GM19467 (cell line): ENCODE data around the gene TSPAN3.

Experiments
- ATAC-seq: cut with Tn5 transposase; IDR thresholded peaks from one replicate; pipeline ENCODE4 v1.9.1; 2021; ENCODE audit warnings: mild to moderate bottlenecking, moderate library complexity; ENCODE audit not compliant: unreplicated experiment

Gene TSPAN3

GRCh38 chr15:77070495-77071304 is at the start of gene TSPAN3:
TSPAN3 (minus strand) TSS chr15:77071109; CDS start chr15:77070954, 155 bp downstream.
- ATAC-seq, result peak; percentile 85

- ATAC-seq, result no peak
Measured at GRCh38 chr15:77120576-77120975, 49.7 kb upstream of the TSPAN3 start.

DNA sequence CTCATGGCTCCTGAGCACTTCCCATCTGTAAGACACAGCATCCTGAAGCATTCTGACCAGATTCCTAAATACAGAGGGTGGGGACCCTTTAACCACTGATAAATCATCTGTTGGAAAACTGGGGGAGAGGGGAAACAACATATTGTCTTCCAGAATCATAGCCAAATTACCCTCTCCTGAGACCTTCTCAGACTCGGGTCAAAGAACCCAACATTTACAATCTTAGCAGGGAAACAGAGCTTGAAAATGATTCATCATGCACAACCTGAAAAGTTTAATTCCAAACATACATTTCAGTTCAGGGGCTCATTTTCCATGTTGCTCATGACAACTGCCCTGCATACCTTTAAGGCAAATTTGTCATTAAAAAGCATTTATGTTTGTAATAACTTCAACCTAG is 48.5 kb upstream of the TSPAN3 start:
- no peak for ATAC-seq

DNA sequence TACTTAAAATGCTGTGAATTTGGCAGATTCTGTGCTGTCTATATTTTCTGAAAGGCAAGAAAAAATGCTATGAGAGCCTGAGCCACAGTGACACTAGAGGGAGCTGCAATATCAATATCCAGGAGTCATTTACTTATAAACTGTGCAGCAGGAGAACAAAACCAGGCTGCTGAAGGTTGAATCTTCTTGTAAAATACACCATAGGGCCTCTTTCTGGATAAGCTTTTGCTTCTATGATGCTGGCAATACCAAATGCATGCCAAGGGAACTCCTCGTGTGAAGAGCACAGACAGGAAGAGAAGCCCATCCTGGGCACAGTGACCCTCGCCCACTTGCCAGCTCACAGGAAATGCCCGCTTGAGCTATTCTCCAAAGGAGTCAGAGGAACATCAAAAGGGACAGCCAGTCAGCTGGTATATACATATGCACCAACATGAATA is 48.0 kb upstream of the TSPAN3 start:
- ATAC-seq, result no peak

- no peak for ATAC-seq
Measured at GRCh38 chr15:77115179-77115578, 44.3 kb upstream of the TSPAN3 start.

DNA sequence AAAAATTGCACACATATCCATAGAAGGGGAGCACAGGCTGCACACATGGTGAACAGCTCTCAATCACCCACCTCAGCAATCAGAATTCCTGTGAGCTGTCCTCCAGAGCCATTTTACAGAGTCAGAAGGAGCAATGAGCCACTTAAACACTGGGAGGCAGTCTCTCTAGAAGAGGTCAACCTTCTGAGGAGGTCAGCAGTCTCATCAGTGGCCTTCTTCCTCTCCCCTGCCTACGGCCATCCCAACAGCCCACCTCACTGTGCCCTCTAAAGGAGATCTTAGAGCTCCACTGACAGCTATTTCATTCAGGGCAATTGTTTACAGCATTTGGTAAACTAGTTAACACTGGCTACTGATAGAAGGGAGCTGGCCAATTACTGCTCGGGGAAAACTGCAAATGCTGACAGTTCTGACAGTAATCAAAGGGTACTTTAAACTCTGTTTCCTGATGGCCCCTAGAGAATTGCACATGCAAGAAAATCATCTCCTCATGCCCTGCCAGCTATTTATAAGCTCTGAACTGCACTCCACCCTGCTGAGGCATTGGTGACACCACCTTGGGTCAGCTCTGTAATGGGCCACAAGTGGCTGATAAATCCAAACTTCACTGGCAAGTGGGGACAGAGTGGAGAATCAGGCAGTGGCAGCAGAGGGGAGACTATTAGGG is 42.1 kb upstream of the TSPAN3 start:
- ATAC-seq, result no peak

DNA sequence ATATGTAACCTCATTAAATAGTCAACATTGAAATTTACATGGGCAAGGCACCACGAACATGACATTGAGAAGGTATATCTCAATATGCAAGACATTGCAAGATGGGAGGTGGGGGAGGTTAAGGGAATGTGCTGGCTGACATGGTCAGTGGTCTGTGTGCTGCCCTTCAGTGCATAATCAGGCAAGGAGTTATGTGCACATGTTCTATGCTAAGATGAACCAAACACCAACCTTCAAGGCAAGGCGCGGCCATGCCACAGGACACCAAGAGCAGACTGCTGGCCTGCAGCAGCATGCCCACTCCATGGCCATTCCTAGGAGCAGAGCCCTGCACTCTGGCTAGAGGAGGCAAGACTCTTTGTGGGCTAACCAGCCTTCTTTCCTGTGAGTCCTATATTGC is 40.9 kb upstream of the TSPAN3 start:
- ATAC-seq, result no peak

DNA sequence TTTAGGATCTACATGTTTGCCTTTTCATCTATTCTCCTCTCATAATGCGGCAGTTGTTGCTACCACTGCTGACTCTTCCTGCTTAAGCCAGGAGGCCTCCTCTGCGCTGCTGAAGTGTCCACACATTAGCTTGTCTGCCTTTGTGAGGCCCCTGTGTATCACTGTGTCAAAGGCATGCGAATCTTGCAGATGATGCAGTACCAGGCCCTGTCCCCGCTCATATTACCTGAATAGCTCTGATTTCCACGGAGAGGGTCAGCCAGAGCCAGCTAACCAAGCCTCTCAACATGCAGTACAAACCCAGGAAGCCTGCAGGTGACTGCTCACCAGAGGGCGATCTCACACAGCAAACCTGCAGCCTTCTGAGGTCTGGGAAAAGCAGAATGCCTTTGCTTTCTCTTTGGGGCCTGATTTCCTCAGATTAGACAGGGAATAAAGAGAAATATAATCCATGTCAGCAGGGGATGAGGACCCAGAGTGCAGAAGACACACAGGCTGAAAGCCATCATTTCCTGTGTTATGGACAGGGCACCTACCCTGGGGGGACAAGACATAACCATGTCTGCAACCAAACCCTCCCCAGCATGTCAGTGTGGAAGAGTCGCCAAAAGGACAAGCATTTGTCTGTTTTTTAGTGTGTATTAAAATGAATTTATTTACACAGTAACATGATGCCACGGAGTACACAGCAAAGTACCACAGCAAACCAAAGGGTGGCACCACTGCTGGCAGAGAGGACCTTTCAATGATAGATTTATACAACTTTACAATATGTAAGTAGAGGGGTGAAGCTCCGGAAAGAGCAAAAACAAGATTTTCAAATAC is 36.8 kb upstream of the TSPAN3 start:
- no peak for ATAC-seq

- ATAC-seq, result no peak
Measured at GRCh38 chr15:77107068-77107467, 36.2 kb upstream of the TSPAN3 start.

DNA sequence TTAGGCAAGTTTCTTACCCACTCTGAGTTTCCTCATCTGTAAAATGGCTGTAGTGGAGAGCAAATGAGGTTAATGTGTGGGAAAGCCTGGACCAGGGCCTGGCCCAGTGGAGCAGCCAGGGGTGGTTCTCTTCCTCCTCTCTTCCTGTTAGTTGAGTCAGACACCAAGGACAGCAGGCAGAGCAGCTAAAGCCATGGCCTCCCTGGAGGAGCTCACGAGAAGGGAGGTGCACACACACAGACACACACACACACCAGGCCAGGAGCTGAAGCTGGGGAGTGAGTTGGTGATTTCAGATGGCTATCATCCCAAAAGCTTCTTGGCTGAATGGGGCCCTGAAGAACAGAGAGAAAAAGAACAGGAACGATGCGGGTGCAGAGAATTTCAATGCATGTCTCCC is 33.2 kb upstream of the TSPAN3 start:
- ATAC-seq, result no peak

GRCh38 chr15:77099741-77100463 is 29.0 kb upstream of the TSPAN3 start:
- ATAC-seq, result no peak

DNA sequence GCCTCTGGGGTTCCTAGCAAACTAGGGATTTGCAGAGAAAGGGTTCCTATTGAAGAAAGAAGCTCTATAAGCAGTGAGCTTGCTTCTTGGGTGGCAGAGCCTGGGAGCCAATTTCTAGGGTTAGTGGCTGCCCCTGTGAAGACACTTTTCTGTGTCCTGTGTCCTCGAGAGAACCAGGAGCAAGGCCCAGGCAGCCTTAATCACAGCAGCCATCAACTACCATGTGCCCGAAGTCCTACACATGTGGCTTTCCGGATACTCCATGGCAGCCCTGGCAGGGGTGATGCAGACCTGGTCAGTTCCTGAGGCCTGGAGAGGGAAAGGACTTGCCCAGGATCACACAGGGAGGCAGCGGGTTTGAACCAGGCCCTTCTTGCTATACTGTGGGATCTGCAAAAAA is 27.7 kb upstream of the TSPAN3 start:
- ATAC-seq, result no peak

GRCh38 chr15:77097921-77098320 is 27.0 kb upstream of the TSPAN3 start:
- ATAC-seq, result no peak

DNA sequence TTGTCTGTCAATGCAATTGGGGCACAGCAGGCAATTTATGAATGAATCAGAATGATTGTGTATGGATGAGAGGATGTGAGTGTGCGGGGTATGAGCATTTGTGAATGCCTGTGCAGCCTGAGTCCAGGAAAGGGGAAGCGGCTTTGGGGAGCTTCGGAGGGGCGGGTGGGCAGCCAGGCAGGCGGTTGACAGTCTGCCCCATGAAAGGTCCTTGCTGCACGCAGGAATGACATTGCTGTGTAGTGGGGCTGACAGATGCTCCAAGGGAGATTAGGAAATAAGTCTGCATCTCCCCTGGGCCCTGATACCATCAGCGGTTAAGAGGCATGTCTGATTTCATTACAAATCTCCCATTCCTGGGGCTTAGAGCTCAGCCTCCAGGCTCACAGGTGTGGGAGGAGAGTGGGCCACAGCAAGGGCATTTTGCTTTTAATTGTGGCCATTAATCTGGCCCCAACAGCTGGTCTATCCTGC is 26.4 kb upstream of the TSPAN3 start:
- ATAC-seq, result no peak

- no peak for ATAC-seq
Measured at GRCh38 chr15:77096541-77096940, 25.6 kb upstream of the TSPAN3 start.

GRCh38 chr15:77096138-77096537 is 25.2 kb upstream of the TSPAN3 start:
- ATAC-seq, result no peak

DNA sequence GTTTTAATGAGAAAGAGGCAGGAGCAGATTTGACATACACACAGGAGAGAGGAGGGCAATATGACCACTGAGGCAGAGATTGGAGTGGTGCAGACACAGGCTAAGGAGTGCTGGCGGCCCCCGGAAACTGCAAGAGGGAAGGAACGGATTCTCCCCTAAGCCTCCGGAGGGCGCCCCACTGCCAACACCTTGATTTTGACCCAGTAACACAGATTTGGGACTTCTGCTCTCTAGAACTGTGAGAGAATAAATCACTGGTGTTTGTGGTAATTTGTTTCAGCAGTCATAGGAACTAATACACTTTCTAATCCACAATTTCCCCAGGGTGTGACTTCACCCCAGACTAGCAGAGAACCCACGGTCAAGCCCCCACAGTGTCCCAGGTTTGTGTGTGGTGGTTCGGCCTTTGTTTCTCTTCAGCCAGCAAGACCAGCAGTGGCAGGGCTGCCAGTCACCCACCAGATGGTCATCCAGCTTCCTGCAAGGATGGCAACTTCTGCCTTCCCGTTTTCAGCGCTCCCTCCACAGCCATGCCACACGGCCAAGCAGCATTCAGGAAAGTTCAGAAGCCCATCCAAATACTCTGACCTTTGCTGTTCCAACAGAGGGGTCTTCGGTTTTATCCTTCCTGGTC is 23.6 kb upstream of the TSPAN3 start:
- no peak for ATAC-seq

DNA sequence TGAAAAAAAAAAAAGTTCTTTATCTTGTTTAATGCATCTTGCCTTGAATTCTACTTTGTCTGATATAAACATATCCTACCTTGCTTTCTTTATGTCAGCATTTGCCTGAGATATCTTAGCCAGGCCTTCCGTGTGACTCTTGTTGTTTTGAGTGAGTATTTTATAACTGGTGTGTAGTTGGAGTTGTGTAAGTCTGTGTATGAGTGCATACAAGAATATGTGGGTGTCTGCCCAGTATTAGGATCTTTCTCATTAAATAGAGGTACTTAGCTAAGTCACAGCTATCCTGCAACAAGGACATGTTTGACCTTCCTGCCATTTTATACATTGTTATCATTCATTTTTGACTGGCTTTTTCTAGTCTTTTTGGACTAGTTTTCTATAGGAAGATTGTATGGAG is 22.5 kb upstream of the TSPAN3 start:
- ATAC-seq, result no peak

GRCh38 chr15:77091097-77091496 is 20.2 kb upstream of the TSPAN3 start:
- no peak for ATAC-seq

DNA sequence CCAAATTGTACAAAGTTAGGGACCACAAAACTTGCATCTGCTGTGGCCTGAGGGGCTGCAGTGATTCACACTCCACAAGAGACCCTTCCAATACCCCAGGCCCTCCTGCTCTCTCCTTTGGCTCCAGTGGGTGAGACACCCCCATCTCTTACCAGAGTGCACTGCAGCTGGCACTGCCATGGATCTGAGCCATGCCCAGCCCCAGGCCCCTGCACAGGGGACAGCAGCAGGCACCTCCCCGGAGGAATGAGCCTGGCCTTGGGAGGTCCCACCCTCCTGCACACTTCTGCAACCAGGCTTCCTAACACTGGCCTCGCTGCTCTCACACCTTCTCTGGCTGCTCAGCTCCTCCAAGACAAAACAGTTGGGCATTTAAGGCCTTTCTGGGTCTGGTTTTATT is 16.3 kb upstream of the TSPAN3 start:
- ATAC-seq, result no peak
